Tibial artery (tissue), 4 donors: ENCODE data around the gene ALX3.

Source experiments
- DNase-seq, 2 donors: peaks; one replicate each; pipeline ENCODE4 v3.0.0-alpha.2; 2019
- H3K27ac ChIP-seq, 2 donors: fragments of 200-600 bp; sonication (generic) in 1 of 2; 1 replicate in 1 of 2; 2 replicates in 1 of 2; pipeline ENCODE4 v1.5.1; 2018 to 2019; ENCODE audit warnings: mild to moderate bottlenecking in 1 of 2
- H3K27me3 ChIP-seq, 2 donors: fragments of 200-600 bp; sonication (generic) in 1 of 2; one replicate each; pipeline versions ENCODE4 v1.5.1 to v1.6.0; 2016 to 2019
- H3K36me3 ChIP-seq, 3 donors: fragments of 200-600 bp; sonication (generic) in 2 of 3; one replicate each; pipeline ENCODE4 v1.5.1; 2016 to 2019; ENCODE audit warnings: mild to moderate bottlenecking in 2 of 3
- H3K4me1 ChIP-seq, 4 donors: fragments of 200-600 bp; sonication (generic) in 2 of 4; 1 replicate in 3 of 4; 2 replicates in 1 of 4; pipeline ENCODE4 v1.5.1; 2016 to 2019
- H3K4me3 ChIP-seq, 2 donors: fragments of 200-600 bp; sonication (generic) in 1 of 2; 1 replicate in 1 of 2; 2 replicates in 1 of 2; pipeline ENCODE4 v1.5.1; 2018 to 2019; ENCODE audit warnings: mild to moderate bottlenecking in 2 of 2
- H3K9me3 ChIP-seq, 3 donors: fragments of 200-600 bp; sonication (generic) in 1 of 3; one replicate each; pipeline ENCODE4 v1.5.1; 2016 to 2019
- intact Hi-C: fragments of 100-400 bp; cut with DNase I; formaldehyde crosslinking; loops from one replicate; pipeline ENCODE4 v1.15.0; 2023; ENCODE audit warnings: low total_unique reads
- TF ChIP-seq, protein P1 (sequence below), 2 experiments: fragments of 200-600 bp in 1 of 2; fragments of 450-650 bp in 1 of 2; IDR thresholded peaks; one replicate each; pipeline ENCODE4 v1.5.1; 2017 to 2019; ENCODE audit warnings: antibody characterized with exemption in 2 of 2, mild to moderate bottlenecking in 1 of 2, moderate library complexity in 1 of 2

ALX3 gene

DNA sequence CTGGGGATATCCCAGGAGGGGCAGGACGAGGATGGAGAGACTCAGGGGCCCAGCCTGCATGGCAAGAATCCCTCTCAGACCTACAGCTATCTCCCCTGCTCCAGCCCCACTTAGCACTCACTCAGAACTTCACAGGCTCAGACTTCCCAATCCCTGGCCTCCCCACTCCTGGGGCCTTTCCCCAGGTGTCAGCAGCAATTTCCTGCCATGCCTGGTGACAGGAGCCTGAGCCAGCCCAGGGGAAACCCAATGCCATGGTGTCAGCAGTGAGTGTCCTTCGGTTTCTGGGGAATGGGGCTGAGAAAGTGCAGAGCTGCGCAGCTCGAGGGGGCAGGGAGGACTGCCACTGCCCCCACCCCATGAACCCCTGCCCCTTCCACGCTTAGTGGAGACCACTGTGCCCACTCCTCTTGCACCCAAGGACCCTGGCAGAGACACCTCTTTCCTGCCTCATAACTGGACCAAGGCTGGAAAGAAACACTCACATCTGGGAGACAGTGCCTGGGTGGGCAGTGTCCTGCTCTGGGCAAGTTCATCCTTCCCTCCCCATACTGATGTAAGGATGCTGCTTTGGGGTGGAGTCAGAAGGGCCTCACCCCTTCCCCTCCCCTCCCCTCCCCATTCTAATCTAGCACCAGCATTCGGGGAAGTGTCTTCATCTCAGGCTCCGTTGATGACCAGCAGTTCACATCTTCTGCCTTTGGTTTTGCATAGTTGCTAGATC lies 24.6 kb upstream of the ALX3 start:
- no peak for DNase-seq
- Histone ChIP-seq H3K4me1 (no peaks in the 10 kb centered on the region), H3K36me3 (no peaks in the 10 kb centered on the region), H3K27me3 (peaks cover 0 to 17% of the 10 kb centered on the region in 2 donors), H3K4me3 (no peak overlapping the region), H3K27ac (no peak overlapping the region), H3K9me3 (no peaks in the 10 kb centered on the region)
- intact Hi-C loops: no loop called here
- TF ChIP-seq, protein P1, sequence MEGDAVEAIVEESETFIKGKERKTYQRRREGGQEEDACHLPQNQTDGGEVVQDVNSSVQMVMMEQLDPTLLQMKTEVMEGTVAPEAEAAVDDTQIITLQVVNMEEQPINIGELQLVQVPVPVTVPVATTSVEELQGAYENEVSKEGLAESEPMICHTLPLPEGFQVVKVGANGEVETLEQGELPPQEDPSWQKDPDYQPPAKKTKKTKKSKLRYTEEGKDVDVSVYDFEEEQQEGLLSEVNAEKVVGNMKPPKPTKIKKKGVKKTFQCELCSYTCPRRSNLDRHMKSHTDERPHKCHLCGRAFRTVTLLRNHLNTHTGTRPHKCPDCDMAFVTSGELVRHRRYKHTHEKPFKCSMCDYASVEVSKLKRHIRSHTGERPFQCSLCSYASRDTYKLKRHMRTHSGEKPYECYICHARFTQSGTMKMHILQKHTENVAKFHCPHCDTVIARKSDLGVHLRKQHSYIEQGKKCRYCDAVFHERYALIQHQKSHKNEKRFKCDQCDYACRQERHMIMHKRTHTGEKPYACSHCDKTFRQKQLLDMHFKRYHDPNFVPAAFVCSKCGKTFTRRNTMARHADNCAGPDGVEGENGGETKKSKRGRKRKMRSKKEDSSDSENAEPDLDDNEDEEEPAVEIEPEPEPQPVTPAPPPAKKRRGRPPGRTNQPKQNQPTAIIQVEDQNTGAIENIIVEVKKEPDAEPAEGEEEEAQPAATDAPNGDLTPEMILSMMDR (IDR thresholded peaks at IDR 0.05): no peak

DNA sequence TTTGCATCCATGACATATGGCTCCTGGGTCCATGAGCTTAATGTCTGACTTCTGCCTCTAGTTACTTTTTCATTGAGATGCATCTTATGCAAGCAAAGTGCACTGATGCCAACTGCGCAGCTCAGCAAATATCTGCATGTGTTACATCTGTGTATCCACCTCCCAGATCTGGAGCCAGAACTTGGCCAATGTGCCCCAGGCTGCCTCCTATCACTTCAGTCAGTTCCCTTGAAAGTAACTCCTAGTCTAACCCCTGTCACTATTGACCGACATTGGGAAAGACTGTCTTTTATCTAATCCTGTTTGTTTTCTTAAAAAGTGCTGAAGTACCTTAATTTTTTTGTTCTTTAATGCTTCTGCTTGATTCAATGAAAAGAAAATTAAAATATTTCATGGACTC lies 22.5 kb upstream of the ALX3 start:
- Histone ChIP-seq H3K27ac (no peak overlapping the region), H3K9me3 (no peaks in the 10 kb centered on the region), H3K27me3 (peaks cover 0 to 15% of the 10 kb centered on the region in 2 donors), H3K4me3 (no peak overlapping the region), H3K4me1 (peaks cover 0 to 1% (median 0%) of the 10 kb centered on the region in 4 donors), H3K36me3 (no peaks in the 10 kb centered on the region)
- intact Hi-C loops: no loop called here
- TF ChIP-seq, protein P1 (IDR thresholded peaks at IDR 0.05): no peak
- no peak for DNase-seq

DNA sequence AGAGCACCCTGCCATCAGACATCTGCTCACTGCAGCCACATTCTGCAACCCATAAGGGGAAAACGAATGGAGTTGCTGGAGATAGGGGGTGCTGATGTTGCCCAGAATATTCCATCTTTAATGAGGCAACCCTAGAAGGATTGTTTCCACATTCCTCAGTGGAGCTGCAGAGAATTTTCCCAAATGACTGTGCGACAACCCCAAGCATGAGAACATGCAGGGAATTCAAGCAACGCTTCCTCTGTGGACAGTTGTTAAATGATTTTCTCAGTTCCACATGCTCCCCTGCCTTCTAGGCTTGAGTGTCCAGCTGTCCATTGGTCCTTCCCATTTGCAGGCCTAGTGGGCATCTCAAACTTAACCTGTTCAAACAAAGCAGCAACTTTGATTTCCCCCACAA lies 21.3 kb upstream of the ALX3 start:
- Histone ChIP-seq H3K9me3 (no peaks in the 10 kb centered on the region), H3K27ac (no peak overlapping the region), H3K36me3 (no peaks in the 10 kb centered on the region), H3K4me3 (no peak overlapping the region), H3K27me3 (peaks cover 0 to 6% of the 10 kb centered on the region in 2 donors), H3K4me1 (peaks cover 0 to 8% (median 0%) of the 10 kb centered on the region in 4 donors)
- no peak for DNase-seq
- TF ChIP-seq, protein P1 (IDR thresholded peaks at IDR 0.05): no peak
- intact Hi-C loops: no loop called here

DNA sequence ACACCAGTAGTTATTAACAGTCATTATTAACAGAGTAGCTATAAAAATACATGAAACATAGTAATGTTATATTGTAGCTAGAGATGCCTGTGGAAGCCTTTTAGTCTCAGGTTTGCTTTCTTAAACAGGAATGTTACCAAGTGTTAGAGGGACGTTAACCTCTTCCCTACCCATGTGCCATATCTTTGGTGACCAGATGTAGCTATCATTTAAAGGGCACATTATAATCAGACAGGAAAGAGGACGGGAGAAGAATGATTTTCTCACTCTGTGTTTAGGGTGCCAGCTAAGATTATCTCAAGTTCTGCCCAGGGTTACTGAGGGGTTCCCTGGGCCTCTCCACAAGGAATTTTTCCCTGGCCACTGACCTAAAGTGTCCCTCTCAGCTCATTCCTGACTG lies 20.9 kb upstream of the ALX3 start:
- no peaks in the 10 kb centered on the region for H3K36me3 ChIP-seq
- H3K27me3 ChIP-seq: peaks cover 0 to 6% of the 10 kb centered on the region in 2 donors
- no peak overlapping the region for H3K4me3 ChIP-seq
- DNase-seq: no peak
- peaks cover 0 to 9% (median 0%) of the 10 kb centered on the region in 4 donors for H3K4me1 ChIP-seq
- no peak overlapping the region for H3K27ac ChIP-seq
- TF ChIP-seq, protein P1 (IDR thresholded peaks at IDR 0.05): no peak
- no peaks in the 10 kb centered on the region for H3K9me3 ChIP-seq
- intact Hi-C loops: no loop called here

DNA sequence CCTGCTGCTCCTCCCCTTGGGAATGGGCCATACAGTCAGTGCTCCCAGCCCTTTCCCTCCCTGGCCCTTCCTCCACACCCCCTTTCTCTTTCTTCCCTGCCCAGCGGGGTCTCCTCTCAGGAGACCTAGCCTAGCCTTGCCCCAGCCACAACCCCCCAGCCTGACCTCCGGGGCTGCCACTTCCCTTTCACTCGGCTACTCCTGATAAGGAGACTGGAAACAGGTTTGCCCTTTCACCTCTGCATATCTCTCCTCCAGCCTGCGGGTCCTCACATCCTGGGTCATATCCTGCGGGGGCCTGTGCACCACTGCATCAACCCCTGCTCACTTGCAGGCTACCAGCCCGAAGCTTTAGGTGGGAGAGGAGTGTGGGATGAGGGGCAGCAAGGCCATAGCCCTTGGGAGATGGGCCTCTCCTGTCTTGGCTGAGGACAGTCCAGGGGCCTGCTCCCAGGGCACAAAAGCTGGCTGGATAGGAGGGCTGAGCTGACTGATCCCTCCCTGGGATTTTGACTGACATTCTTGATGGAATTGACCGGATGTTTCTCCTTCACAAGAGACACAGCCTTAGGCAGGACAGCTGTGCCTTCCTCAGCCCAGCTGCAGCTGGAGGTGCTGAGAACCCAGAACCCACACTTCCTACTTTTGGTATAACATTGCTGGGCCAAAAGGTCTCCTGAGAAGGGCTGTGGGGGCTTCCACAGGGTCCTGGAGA lies 19.2 kb upstream of the ALX3 start:
- Histone ChIP-seq H3K9me3 (no peaks in the 10 kb centered on the region), H3K27me3 (peaks cover 0 to 4% of the 10 kb centered on the region in 2 donors), H3K27ac (no peak overlapping the region), H3K4me3 (no peak overlapping the region), H3K4me1 (peaks cover 0 to 9% (median 2%) of the 10 kb centered on the region in 4 donors), H3K36me3 (no peaks in the 10 kb centered on the region)
- intact Hi-C loops: no loop called here
- no peak for DNase-seq
- TF ChIP-seq, protein P1 (IDR thresholded peaks at IDR 0.05): no peak
